HG03280 (cell line): ENCODE results near the gene RBFOX2.

Experiments used
- ATAC-seq: cut with Tn5 transposase; IDR thresholded peaks from one replicate; pipeline ENCODE4 v1.9.1; 2021; ENCODE audit warnings: mild to moderate bottlenecking, moderate library complexity; ENCODE audit not compliant: unreplicated experiment

RBFOX2 gene

GRCh38 chr22:35873426-35873825, 155.2 kb downstream of the RBFOX2 start:
- no peak for ATAC-seq

- no peak for ATAC-seq
Observed at GRCh38 chr22:35872451-35872850, 156.2 kb downstream of the RBFOX2 start.

GRCh38 chr22:35870517-35871293, 157.9 kb downstream of the RBFOX2 start:
- ATAC-seq: no peak

- ATAC-seq: no peak
Observed at GRCh38 chr22:35868938-35869337, 159.7 kb downstream of the RBFOX2 start.

GRCh38 chr22:35866651-35867050, 162.0 kb downstream of the RBFOX2 start:
- ATAC-seq: no peak

GRCh38 chr22:35864545-35865165, 164.0 kb downstream of the RBFOX2 start:
- ATAC-seq: no peak

GRCh38 chr22:35863432-35863831, 165.2 kb downstream of the RBFOX2 start:
- ATAC-seq: no peak

GRCh38 chr22:35862697-35863096, 165.9 kb downstream of the RBFOX2 start:
- no peak for ATAC-seq

- ATAC-seq: no peak
Observed at GRCh38 chr22:35861451-35861850, 167.2 kb downstream of the RBFOX2 start.

GRCh38 chr22:35860837-35861236, 167.8 kb downstream of the RBFOX2 start:
- no peak for ATAC-seq

GRCh38 chr22:35860087-35860733, 168.4 kb downstream of the RBFOX2 start:
- ATAC-seq: no peak

- ATAC-seq: no peak
Observed at GRCh38 chr22:35854334-35854733, 174.3 kb downstream of the RBFOX2 start.

GRCh38 chr22:35852076-35852475, 176.5 kb downstream of the RBFOX2 start:
- ATAC-seq: no peak

- no peak for ATAC-seq
Observed at GRCh38 chr22:35850831-35851230, 177.8 kb downstream of the RBFOX2 start.

GRCh38 chr22:35846804-35847203, 181.8 kb downstream of the RBFOX2 start:
- no peak for ATAC-seq

- ATAC-seq: no peak
Observed at GRCh38 chr22:35844886-35845285, 183.7 kb downstream of the RBFOX2 start.

GRCh38 chr22:35842954-35843353, 185.7 kb downstream of the RBFOX2 start:
- no peak for ATAC-seq

GRCh38 chr22:35842519-35842913, 186.1 kb downstream of the RBFOX2 start:
- no peak for ATAC-seq

- no peak for ATAC-seq
Observed at GRCh38 chr22:35841907-35842518, 186.6 kb downstream of the RBFOX2 start.

GRCh38 chr22:35840302-35840739, 188.3 kb downstream of the RBFOX2 start:
- ATAC-seq: no peak

- no peak for ATAC-seq
Observed at GRCh38 chr22:35839841-35840301, 188.8 kb downstream of the RBFOX2 start.
